ENCODE results near the gene MYO18B. TPM values are rescaled to one million over a fixed set of nuclear protein-coding genes. Genes with fewer than 3 reads are reported as not detected.

Gene MYO18B
- total RNA-seq, 2 donors from 2014 or later: 0.11 TPM; not detected in 1

DNA sequence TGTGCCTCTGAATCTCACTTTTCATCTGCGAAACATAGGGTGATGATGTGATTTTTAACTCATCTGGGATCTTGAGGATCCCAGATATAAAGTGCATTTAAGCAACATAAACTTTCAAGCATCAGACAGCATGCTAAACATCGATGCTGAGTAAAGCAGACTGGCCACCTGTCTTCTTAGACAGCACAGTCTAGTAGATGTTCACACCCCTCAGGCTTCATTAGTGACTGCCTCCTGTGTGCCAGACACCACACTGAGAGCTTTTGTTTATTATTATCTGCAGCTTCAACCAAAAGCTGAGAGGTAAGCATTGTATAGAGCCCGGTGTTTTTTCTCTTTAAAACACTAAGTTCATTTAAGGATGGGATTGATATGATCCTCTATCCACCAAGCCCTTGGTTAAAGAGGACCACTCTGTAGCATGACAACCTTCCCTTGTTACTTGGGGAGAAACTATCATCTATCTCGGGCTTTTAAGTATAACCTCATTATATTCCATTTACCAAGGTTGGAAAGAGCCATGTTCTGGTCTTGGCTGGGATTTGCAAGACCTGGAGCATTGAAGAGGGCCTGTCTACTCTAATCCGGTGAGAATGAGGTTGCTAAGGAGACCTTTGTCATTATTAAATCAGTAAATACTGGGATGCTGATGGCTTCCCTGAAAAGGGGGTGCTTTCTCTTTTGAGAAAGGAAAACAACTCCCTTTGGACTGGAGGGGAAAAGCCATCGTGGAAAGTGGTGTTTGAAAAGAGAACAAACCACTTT lies 313.0 kb downstream of the MYO18B start:
- Histone ChIP-seq H3K9me3 (no peaks in the 10 kb centered on the region), H3K27ac (no peak overlapping the region), H3K4me3 (no peak overlapping the region), H3K4me1 (no peaks in the 10 kb centered on the region), H3K27me3 (no peaks in the 10 kb centered on the region), H3K36me3 (no peaks in the 10 kb centered on the region), H3K9ac (ENCODE audit: low read depth in 2 of 2, low read length in 2 of 2) (no peak overlapping the region)
- TF ChIP-seq, protein P1, sequence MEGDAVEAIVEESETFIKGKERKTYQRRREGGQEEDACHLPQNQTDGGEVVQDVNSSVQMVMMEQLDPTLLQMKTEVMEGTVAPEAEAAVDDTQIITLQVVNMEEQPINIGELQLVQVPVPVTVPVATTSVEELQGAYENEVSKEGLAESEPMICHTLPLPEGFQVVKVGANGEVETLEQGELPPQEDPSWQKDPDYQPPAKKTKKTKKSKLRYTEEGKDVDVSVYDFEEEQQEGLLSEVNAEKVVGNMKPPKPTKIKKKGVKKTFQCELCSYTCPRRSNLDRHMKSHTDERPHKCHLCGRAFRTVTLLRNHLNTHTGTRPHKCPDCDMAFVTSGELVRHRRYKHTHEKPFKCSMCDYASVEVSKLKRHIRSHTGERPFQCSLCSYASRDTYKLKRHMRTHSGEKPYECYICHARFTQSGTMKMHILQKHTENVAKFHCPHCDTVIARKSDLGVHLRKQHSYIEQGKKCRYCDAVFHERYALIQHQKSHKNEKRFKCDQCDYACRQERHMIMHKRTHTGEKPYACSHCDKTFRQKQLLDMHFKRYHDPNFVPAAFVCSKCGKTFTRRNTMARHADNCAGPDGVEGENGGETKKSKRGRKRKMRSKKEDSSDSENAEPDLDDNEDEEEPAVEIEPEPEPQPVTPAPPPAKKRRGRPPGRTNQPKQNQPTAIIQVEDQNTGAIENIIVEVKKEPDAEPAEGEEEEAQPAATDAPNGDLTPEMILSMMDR (IDR thresholded peaks at IDR 0.05): no peak
- intact Hi-C loops (cut with DNase I): no loop called here
- DNase-seq: no peak

DNA sequence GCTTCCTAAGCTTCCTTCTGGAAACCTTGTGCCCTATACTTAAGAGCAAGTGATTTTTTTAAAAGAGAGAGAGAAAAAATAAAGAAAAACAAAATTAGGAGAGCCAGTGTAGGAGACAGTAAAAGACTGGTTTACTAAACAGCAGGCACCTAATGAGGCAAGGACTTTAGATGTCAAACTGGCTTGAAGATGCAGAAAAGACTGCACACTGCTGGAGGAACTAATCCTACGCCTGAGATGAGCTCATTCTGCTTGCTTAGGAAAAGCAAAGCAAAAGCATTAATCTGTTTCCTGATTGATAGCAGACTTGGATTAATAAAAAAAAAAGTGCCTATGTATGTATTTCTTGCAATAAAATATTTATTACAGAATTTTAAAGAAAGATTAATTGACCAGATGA lies 313.7 kb downstream of the MYO18B start:
- Histone ChIP-seq H3K9ac (ENCODE audit: low read depth in 2 of 2, low read length in 2 of 2) (no peak overlapping the region), H3K27me3 (no peaks in the 10 kb centered on the region), H3K4me3 (no peak overlapping the region), H3K9me3 (no peaks in the 10 kb centered on the region), H3K4me1 (no peaks in the 10 kb centered on the region), H3K27ac (no peak overlapping the region), H3K36me3 (no peaks in the 10 kb centered on the region)
- intact Hi-C loops (cut with DNase I): no loop called here
- TF ChIP-seq, protein P1 (IDR thresholded peaks at IDR 0.05): no peak
- DNase-seq: no peak

DNA sequence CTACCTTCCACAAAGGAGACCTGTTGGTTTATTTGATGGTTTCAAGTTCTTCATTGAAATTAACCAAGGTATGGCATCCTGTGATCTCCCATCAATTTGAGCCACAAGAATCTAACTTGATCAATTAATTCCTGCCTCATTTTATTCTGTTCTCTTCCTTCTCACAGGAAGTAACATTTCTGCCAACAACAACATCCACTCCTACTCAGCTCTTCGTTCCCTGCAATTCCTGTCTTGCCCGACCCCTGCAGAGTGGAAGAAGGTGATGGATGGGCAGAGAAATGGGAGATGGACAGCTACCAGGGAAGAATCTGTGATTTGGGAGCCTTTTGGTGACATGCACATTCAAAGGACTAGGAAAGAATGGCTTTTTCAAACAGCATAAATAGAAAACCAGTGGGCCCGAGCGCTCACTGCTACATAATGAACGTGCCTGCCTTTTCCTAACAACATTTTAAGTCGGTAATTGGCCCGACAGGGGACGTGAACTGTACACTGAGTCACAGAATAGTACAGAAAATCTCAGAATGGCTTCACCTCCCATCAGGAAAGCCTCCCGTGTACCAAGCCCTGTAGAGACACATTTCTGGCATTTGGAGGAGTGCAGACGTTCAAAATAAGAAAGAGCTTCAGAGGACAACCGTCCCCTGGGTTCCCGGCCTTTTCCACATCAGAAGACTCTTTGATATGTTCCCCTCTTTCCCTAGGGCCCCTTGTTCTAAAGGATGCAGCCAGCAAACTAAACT lies 314.6 kb downstream of the MYO18B start:
- Histone ChIP-seq H3K4me1 (no peaks in the 10 kb centered on the region), H3K27me3 (no peaks in the 10 kb centered on the region), H3K36me3 (no peaks in the 10 kb centered on the region), H3K4me3 (no peak overlapping the region), H3K9me3 (no peaks in the 10 kb centered on the region), H3K27ac (no peak overlapping the region), H3K9ac (ENCODE audit: low read depth in 2 of 2, low read length in 2 of 2) (no peak overlapping the region)
- no peak for DNase-seq
- TF ChIP-seq, protein P1 (IDR thresholded peaks at IDR 0.05): no peak
- intact Hi-C loops (cut with DNase I): no loop called here

DNA sequence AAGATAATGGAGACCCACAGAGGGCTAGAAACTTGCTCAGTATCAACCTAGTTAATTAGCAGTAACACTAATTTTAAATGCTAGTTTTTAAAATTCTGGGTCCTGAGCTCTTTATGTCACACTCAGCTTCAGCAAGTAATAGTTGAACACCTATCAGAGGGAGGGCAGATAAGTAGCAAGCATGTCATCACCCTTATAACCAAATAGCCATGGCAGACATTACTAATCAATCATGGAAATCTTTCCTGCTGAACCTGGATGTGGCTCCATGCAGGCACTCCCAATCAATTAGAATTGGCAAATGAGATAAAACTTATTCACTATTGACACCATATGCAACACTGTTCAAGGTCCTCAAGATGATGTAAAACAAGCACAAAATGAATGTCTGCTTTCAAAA lies 315.7 kb downstream of the MYO18B start:
- H3K4me3 ChIP-seq: no peak overlapping the region
- H3K27me3 ChIP-seq: no peaks in the 10 kb centered on the region
- H3K4me1 ChIP-seq: no peaks in the 10 kb centered on the region
- no peaks in the 10 kb centered on the region for H3K36me3 ChIP-seq
- no peaks in the 10 kb centered on the region for H3K9me3 ChIP-seq
- H3K27ac ChIP-seq: no peak overlapping the region
- TF ChIP-seq, protein P1 (IDR thresholded peaks at IDR 0.05): no peak
- DNase-seq: no peak
- intact Hi-C loops (cut with DNase I): no loop called here
- H3K9ac ChIP-seq (ENCODE audit: low read depth in 2 of 2, low read length in 2 of 2): no peak overlapping the region

DNA sequence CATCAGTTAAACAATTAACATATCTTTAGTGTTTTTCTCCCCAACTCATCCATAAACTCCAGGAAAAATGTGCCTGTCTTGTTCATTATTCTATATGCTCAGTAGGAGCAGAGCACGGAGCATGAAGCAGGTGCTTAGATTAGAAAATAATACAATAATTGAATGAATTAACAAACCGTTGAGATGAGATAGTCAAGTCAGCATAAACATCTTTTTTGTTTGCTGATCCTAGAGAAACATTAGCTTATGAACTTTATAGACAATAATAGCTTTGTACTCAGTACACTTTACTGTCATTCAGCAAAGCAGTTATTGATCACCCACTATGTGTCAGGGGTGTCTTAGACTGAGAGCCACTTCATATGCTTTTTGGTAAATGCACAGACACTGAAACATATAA lies 322.1 kb downstream of the MYO18B start:
- no peak for DNase-seq
- H3K9ac ChIP-seq (ENCODE audit: low read depth in 2 of 2, low read length in 2 of 2): no peak overlapping the region
- H3K27ac ChIP-seq: no peak overlapping the region
- TF ChIP-seq, protein P1 (IDR thresholded peaks at IDR 0.05): no peak
- H3K27me3 ChIP-seq: no peaks in the 10 kb centered on the region
- no peaks in the 10 kb centered on the region for H3K4me1 ChIP-seq
- H3K9me3 ChIP-seq: no peaks in the 10 kb centered on the region
- no peaks in the 10 kb centered on the region for H3K36me3 ChIP-seq
- H3K4me3 ChIP-seq: no peak overlapping the region
- intact Hi-C loops (cut with DNase I): no loop called here

All from colonic mucosa (tissue), 4 donors.